IPS-NIHi11 (cell line): ENCODE results near the gene SFMBT1.

Source experiments
- DNase-seq: peaks from one replicate; pipeline ENCODE4 v3.0.0; 2012; ENCODE audit warnings: mixed read lengths, low spot score

SFMBT1 gene

DNA sequence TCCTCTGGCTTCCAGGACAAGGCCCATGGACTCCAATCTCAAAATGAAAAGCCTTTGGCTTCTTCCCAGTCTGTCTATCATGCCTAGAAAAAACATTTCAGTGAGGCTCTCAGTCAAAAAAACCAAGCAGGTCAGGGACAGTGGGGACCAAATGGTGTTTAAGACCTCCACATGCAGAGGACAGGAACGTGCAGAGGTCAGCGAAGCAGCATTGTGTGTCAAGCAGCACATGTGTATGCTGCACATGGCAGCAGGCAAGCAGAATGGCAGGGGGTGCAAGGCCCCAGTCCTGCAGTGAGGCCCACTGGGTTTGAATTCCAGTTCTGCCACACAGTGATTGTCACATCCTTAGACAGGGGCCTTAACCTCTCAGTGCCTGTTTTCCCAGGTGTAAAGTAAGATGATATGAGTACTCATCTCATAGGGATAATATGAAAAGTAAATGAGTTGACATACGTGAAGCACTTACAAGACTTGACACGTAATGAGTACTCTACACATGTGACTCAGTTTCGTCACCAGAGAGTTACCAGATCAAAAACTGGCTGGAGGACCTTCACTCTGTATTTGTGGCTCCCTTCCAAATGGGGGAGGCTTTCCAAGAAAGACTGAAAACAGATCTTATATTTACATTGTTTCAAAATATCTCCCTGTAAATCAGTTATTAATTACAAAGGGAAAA lies 159.7 kb downstream of the SFMBT1 start:
- DNase-seq: no peak

DNA sequence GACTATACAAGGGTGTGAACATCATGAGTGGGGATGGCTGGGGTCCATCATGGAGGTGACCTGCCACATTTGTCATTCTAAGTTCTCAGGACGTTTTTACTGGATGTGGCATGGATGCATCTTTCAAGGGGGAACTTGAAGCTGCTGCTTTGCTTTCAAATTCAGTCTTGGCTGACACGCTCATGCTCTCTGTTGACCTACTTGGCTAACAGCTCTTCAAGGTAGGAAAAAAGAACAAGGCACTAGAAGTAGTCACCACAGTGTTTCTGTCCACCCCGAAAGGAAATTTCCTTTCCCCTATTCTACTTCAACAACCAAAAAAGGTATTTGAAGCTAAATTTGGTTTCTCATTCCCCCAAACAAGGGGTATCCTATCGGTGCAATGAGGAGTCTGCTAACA lies 163.5 kb downstream of the SFMBT1 start:
- no peak for DNase-seq

DNA sequence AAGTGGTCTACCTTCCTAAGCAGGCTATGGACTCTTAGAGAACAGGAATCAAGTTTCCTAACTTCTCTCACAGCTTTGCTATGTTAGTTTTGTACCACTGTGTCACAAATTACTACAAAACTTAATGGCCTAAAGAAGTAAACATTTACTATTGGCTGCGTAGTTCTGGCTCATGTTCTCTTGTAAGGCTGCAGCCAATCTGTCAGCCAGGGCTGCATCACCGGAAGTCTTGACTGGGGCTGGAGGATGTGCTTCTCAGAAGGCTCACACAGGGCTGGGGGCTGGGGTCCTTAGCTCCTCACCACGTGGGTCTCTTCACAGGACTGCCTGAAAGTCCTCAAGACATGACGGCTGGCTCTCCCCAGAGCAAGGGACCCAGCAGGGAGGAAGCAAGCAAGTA lies 164.0 kb downstream of the SFMBT1 start:
- no peak for DNase-seq

DNA sequence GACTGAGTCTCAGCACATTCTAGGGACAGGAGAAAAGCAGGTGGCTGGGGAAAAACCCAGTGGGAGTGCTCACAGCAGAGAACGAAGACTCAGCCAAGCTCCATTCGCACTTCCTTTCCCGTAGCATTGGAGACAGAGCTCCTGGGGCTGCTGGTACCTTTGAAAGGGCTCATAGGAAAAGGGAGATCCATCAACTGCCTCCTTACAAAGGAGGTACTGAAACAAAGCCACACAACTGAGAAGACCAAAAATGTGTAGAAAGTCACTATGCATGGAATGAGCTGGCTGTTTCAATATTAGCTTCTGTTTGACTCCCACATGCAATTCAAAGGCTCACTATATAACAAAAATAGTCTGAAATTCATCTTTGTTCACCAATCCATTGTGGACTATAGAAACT lies 165.4 kb downstream of the SFMBT1 start:
- DNase-seq: no peak

DNA sequence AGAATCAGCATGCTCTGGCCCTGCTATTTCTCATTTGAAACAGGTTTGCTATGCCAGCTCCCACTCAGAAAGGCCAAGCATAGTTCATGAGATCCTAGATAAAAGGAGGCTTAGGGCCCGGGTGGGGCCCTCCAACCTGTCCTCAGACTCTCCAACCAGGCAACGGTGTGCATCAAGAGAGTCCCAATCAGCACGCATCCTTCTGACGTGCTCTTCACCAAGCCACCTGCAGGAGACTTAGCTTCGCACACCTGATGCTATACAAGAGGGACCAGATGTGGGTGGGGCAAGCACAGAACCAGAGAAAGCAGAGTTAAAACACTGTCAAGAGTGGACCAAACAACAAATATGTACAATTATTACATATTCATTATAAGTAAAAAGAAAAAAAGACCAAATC lies 165.8 kb downstream of the SFMBT1 start:
- no peak for DNase-seq

DNA sequence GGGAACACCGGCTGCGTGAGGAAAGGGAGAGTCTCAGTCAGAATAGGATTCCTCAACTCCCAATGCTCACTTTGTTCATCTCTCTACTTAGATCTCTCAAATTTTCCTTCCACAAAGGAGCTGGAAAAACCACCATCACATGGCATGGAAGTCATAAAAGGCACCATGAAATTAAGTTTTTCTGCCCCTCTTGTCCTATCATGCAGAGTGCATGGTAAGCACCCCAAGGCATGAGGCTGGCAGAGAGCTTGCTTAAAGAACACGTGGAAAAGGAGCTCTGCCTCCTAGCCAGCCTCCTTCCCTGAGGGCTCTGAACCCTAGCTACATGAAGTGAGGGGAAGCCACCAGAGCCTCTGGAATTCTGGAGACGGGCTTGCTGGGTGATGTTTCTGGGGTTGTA lies 166.3 kb downstream of the SFMBT1 start:
- no peak for DNase-seq

DNA sequence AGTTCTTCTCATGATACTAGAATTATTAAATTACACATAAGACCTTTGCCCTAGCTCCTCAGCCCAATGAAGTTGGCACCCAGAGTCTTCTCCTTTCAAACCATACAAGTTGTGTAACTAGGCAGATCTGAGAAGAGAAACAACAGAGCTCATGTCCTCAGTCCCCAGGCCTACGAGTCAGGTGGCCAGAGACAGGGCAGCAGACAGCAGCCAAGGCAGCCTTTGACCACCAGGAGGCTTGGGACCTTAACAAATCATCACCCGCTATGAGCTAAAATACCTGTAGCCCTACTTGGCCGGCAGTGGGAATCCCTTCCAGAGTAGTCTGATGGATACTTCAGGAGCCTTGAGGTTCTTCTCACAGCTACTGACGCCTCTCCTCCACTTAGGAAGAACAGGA lies 166.8 kb downstream of the SFMBT1 start:
- DNase-seq: no peak

DNA sequence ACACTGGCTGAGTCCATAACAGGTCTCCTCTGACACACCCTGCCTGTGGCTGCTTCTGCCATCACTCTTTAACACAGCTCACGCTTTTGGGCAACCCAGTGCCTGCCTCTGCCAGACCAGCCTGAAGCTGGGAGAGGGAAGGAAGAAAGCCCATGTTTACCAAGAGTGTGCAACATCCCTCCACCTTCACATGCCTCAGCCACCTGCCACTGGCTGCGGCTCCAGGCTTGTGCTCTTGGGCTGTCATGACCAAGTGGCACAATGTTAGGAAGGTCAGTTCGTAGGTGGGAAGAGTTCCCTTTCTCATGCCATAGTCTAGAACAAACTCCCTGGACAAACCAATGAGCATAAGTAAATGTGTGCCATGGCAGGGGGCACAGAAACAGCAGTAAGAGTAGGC lies 168.8 kb downstream of the SFMBT1 start:
- no peak for DNase-seq

DNA sequence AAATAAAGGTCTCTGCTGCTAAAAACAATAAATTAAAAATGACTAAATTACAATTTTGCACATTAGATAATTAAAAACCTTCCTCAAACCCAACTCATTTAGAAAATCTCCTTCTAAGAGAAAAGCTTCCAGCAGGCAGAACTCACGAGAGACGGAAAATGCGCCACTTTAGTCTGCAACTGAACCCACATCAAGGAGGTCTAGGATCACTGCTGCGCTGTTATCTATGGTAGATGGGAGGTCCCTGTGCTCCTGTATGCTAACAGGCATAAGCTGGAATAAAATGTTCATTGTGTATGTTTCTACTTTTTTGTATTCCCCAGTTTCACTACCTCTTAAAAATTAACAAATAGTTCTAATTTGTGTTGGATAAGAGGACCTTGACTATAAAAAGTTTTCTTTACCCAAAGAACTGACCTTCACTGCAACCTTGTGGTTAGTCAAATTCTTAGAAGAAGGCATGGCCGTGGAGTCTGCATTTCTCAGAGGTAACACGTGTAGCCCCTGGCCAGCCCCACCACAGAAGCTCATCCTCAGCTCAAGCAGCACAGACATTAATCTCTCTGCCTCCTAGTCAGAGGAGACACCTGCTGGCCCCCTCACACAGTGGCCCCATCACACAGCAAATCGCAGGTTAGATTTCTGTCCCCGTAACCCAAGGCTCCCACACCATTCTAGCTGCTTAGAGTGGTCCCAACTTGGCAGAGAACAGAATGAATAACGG lies 170.8 kb downstream of the SFMBT1 start:
- no peak for DNase-seq

DNA sequence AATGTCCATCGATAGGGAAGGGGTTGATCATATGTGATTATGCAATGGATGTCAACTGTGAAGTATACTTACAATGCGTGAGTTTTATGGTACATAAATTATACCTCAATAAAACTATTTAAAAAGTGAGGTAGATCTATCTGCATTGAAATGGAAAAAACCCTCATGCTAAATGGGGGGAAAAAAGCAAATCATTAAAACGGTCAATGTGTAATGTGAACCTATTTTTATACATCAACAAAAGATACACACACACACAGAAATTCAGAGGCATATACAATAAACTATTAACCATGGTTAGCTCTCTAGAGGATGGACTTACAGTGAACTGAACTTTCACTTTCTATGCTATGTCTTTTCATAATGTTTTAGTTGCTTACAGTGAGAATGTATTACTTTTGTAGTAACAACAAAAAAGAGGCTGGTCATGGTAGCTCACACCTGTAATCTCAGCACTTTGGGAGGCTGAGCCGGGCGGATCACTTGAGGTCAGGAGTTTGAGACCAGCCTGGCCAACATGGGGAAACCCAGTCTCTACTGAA lies 171.6 kb downstream of the SFMBT1 start:
- DNase-seq: no peak

DNA sequence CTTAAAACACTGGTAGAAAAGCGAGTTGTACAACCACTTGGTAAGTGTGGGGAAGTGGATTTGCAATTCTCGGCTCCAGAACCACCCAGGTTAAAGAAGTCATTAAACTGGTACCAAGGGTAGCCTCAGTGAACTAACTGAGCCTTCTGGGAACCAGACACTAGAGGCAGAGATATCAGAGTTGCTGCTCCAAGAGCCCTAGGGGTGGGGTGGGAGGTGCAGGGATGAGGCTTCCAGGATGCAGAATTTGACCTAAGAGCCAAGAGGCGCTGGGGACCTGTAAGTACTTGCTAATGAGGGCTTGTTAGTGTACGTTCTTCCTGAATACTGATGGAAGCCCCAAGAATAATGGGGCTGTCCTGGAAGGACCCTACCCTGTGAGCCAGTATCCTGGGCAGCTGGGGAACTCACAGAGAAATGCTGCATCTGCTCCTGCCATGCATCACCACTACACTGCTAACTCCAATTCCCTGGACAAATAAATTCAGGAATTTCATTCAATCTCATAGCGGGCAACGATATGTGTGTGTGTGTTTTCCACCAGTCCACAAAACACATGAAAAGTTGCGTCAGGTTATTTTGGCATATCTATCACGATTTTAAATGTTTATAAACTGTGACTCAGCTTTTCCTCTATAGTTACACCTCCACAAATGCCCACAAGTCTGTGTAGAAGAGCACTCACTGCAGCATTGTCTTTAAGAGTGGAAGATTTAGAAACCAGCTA lies 172.3 kb downstream of the SFMBT1 start:
- DNase-seq: no peak

DNA sequence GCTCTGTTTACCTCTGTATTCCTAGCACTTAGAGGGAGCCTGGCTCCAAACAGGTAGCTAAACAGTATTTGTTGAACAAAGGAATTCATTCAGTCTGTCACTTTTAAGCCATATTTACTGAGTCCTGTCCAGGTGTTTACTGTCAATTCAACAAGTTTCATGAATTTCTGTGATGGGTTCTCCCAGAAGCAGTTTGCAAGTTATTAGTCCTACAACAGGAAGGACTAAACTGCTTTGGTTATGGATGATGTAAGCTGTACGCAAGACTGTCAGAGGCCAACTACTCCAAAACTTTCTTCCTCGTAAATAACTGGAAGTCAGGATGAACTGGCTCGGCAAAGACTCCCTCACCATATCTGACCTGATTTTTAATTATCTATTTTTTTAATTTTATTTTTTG lies 173.6 kb downstream of the SFMBT1 start:
- no peak for DNase-seq

DNA sequence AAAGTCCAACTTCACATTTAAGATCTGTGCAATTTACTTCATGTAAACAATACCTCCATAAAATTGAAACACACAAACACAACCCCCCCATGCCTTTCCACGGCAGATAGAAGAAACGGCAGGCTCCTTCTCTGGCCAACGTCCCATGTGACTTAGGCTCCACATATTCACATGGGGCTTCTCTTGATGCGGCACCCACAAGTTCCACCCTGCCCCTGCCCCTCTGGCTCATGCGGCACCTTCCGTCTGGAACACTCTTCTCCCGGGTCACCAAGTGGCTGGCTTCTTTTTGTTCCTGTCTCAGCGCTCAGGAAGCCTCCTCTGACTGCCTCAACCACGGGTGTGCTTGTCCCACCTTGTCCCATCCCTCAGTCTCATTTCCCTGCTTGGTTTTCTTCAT lies 174.1 kb downstream of the SFMBT1 start:
- no peak for DNase-seq

DNA sequence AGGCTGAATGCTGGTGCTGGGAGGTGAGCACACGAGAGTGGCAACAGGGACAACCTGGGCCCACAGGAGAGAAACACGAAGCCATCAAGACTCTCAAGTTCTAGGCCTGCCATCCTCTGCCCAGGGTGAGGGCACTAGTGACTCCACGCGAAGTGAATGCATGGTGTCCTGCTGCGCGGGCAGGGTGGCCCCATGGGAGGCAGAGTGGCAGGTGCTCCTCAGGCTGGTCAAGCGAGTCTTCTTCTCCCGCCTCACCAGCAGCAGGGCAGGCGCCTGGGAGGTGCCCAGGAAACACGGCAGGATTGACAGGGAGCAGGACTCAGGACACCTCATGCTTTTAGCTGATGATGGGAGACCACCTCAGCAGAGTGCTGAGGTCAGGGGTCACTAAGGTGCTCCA lies 175.4 kb downstream of the SFMBT1 start:
- no peak for DNase-seq

DNA sequence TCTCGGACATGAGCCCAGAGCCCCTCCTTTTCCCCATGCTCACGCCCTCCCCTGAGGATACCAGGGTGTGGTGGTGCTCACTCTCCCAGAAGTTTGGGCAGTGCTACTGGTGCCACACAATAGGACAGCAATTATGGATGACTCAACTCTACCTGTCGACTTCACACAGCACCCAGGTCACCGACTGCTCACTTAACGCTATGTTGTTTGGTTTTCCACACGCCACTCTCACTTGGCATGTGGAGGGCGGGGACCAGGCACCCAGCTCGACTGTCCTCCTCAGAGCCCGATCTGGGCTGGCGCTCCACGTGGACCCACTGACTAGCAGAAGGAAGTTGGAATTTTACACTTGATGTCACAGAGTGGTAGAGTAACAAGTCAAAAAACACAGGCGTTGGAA lies 179.4 kb downstream of the SFMBT1 start:
- no peak for DNase-seq

DNA sequence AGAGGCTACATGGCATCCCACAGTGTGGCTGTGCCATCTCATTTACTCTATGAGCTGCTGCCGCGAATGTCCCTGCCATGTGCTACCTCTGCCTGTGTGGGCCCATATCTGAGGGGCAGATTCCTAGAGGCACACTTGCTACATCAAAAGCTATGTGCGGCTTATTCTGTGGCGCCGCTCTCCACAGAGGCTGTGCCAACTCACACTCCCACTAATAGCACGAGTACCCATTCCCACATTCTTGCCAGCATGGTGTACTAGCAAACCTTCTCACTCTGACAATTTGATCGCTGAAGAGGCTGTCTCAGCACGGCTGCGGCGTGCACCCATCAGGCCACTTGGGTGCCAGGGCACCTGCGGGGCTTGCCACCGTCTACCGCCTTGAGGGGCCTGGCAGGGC lies 179.9 kb downstream of the SFMBT1 start:
- DNase-seq: no peak

DNA sequence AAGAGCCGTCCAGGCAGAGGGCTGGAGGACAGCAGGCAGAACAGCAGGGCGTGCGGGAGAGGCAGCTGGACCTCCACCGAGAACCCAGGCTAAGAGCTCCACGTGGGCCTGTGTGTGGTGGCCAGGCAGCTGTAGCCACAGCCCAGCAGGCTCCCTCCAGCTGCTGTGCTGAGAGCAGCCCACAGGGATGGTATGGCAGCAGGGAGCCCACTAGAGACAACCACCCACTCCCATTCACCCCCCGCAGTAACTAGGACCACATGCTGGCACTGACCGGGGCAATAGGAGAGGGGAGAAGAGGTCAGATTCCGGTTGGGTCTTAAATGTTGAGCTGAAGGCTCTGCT lies 185.5 kb downstream of the SFMBT1 start:
- DNase-seq: no peak

DNA sequence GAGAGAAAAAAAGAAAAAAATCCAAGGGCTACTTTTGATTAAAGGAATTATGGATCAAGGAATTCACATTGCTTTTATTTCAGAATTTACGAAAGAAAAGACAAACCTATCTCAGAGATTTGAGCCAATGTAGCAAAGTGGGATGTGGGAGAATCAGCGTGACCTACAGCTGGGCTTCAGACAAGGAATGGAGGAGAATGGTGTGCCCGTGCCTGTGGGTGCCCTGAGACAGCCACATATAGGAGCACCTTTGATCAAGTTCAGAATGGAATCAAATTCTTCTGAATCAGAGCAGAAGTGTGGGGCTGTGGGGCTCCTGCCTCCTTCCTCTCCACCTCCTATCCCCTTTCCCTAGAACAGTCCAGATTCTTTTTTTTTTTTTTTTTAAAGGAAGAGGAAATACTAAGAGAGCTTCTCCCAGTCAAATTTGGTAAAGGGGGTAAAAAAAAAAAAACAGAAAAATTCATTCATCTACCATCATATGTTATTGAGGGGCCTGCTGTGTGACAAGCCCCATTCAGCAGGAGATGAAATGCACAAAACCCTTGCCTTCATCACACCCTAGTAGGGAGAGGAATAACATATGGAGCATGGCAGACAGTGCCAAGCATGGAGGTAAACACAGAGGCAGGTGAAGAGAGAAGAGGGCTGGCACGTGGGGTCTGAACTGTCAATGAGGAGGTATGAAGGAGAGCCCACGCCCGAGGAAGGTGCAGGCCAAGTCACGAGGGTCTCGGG lies 186.0 kb downstream of the SFMBT1 start:
- DNase-seq: no peak

DNA sequence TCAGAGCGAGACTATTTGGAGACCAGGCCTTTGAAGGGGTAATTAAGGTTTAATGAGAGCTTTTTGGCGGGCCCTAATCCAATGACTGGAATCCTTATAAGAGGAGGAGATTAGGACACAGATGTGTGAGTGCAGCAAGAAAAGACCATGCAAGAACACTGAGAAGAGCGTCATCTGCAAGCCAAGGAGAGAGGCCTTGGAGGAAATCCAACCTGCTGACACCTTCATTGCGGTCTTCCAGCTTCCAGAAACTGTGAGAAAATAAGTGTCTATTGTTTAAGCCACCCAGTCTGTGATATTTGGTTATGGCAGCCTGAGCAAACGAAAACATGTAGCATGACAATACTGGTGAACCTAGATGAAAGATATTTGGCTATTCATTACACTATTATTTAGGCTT lies 188.0 kb downstream of the SFMBT1 start:
- DNase-seq: no peak

DNA sequence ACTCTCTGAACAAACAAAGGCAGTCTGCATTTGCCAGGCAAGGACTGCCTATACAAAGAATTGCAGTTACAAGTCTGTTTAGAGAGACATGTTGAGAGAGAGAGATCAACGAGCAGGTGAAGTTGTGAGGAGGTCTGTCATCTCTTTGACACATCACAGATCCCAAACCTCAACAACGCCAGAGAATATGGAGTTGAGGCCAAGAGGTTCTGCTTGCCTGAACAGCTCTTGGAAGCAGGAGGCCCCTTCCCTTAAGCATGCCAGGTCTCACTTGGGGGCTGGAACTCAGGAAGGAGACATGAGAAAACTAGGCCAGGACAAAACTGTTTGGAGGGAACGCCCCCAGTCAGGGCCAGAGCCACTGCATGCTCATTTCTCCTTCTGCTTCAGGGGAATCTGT lies 188.7 kb downstream of the SFMBT1 start:
- DNase-seq: no peak

DNA sequence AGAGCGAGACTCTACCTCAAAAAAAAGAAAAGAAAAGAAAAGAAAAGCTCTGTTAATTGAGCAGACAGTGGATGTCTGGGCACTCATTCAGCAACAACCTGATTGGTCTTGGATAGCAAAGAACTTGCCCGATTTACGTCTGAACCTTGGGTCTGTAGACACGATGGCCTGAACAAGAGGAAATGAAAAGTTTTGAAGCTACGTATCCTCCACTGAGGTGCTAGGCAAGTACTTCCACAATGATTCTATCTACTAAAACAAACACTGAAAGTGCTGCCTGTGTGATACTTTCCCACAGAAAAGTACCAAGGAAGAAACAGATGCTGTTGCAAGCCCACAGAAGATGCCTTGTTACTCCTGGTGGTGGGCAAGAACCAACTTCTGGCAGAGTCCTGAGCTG lies 189.2 kb downstream of the SFMBT1 start:
- DNase-seq: no peak

DNA sequence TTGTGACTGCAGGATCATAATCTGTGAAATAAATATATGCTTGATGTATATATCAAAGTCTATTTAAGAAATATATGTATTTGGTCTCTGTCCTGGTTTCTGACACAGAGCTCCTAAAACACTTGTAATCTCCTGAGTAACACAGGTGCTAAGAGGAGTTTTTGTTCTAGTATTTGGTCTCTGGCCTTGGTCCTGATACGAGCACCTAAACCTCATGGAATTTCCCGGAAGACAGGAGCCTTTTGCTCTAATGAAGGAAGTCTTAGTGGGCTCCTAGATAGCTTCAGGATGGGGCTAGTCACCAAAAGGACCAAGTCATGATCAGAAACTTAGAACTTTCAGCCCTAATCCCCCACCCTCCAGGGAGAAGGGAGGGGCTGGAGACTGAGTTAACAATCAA lies 191.9 kb downstream of the SFMBT1 start:
- DNase-seq: peak; percentile 71
